DND-41 (cell line): Measurements from ENCODE around the gene CDK5.

Source experiments
- CTCF ChIP-seq: IDR thresholded peaks from 2 replicates; pipeline ENCODE4 v1.5.1; 2012; ENCODE audit warnings: borderline replicate concordance, low read length, moderate library complexity, mild to moderate bottlenecking; ENCODE audit not compliant: poor library complexity, severe bottlenecking; ENCODE audit errors: extremely low read depth
- EZH2 ChIP-seq: IDR thresholded peaks from 3 replicates; pipeline ENCODE4 v1.6.1; 2012; ENCODE audit warnings: borderline replicate concordance, low read depth, mild to moderate bottlenecking, moderate library complexity, low read length, inconsistent platforms; ENCODE audit not compliant: severe bottlenecking

DNA sequence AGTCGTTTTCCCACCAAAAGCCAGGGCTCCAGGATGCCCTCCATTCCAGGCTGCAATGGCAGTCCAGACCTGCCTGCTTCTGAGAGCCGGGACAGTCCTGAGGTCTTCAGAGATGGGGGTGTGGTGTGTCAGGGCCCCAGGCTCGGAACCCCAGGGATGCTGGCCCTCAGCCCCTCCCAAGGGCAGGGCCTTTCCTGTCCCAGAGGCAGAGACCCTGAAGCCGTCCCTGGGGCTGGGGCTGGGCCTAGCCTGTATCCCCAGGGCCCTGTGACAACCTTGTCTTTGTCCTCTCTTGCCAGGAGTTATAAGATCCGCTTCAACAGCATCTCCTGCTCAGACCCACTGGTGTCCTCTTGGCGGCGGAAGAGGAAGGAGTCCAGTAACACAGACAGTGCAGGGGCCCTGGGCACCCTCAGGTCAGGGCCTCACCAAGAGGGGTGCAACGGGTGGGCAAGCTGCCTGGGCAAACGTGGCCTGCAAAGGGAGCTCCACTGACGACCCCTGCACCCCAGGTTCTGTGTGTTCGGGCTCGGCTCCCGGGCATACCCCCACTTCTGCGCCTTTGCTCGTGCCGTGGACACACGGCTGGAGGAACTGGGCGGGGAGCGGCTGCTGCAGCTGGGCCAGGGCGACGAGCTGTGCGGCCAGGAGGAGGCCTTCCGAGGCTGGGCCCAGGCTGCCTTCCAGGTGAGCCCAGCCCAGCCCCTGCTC lies 51.0 kb downstream of the CDK5 start:
- TF ChIP-seq EZH2 = no peak
- no peak for TF ChIP-seq CTCF
